GM23338 (cell line): ENCODE results near the gene IQCE. TPM values are rescaled to one million over a fixed set of nuclear protein-coding genes. Genes with fewer than 3 reads are reported as not detected.

ENCODE experiments used
- ATAC-seq: fragments of 200-7000 bp; cut with Tn5 transposase; 3 replicates; pipeline ENCODE4 v1.9.1; 2020
- DNase-seq: peaks from one replicate; pipeline ENCODE4 v3.0.0-alpha.2; 2015; ENCODE audit warnings: low spot score
- H2AFZ ChIP-seq: fragments of 200-600 bp; sonication (generic); 2 replicates; pipeline ENCODE4 v1.8.0; 2016; ENCODE audit warnings: antibody characterized with exemption, mild to moderate bottlenecking, moderate library complexity
- H3F3A ChIP-seq: fragments of 200-600 bp; sonication (generic); replicated peaks from 2 replicates; pipeline ENCODE4 v1.8.0; 2017; ENCODE audit warnings: antibody characterized with exemption, mixed run types, low read depth
- H3K27ac ChIP-seq: fragments of 200-600 bp; sonication (generic); 2 replicates; pipeline ENCODE4 v1.6.1; 2016; ENCODE audit warnings: low read depth
- H3K27me3 ChIP-seq: fragments of 200-600 bp; sonication (generic); 2 replicates; pipeline ENCODE4 v1.8.0; 2016; ENCODE audit warnings: mild to moderate bottlenecking, mixed run types, moderate library complexity; ENCODE audit not compliant: insufficient read depth
- H3K36me3 ChIP-seq: fragments of 200-600 bp; sonication (generic); 2 replicates; pipeline ENCODE4 v1.8.0; 2016; ENCODE audit warnings: mild to moderate bottlenecking; ENCODE audit not compliant: insufficient read depth
- H3K4me1 ChIP-seq: fragments of 200-600 bp; sonication (generic); 2 replicates; pipeline ENCODE4 v1.8.0; 2016; ENCODE audit warnings: mild to moderate bottlenecking, moderate library complexity; ENCODE audit not compliant: insufficient read depth
- H3K4me2 ChIP-seq: fragments of 200-600 bp; sonication (generic); 2 replicates; pipeline ENCODE4 v1.7.1; 2017; ENCODE audit warnings: mixed run types
- H3K4me3 ChIP-seq: fragments of 200-600 bp; sonication (generic); 2 replicates; pipeline ENCODE4 v1.6.1; 2016; ENCODE audit warnings: mixed run types
- H3K79me2 ChIP-seq: fragments of 200-600 bp; sonication (generic); replicated peaks from 2 replicates; pipeline ENCODE4 v1.8.0; 2017; ENCODE audit warnings: mild to moderate bottlenecking; ENCODE audit not compliant: insufficient read depth
- H3K9me2 ChIP-seq: fragments of 200-600 bp; sonication (generic); 2 replicates; pipeline ENCODE4 v1.8.0; 2017; ENCODE audit not compliant: insufficient read depth
- H4K20me1 ChIP-seq: fragments of 200-600 bp; sonication (generic); replicated peaks from 2 replicates; pipeline ENCODE4 v1.8.0; 2017; ENCODE audit warnings: mild to moderate bottlenecking; ENCODE audit not compliant: insufficient read depth
- H3K27ac Mint-ChIP-seq: 2 replicates; pipeline ENCODE4 v1.8.0; 2020; ENCODE audit warnings: inconsistent platforms, mild to moderate bottlenecking, moderate library complexity, mixed read lengths
- H3K27me3 Mint-ChIP-seq: 3 replicates; pipeline ENCODE4 v1.8.0; 2022; ENCODE audit warnings: low read depth, mild to moderate bottlenecking, moderate library complexity, mixed read lengths, inconsistent platforms; ENCODE audit not compliant: insufficient read depth, poor library complexity
- H3K36me3 Mint-ChIP-seq: 3 replicates; pipeline ENCODE4 v1.8.0; 2021; ENCODE audit warnings: low read depth, mild to moderate bottlenecking, inconsistent platforms, moderate library complexity, mixed read lengths
- H3K4me1 Mint-ChIP-seq: 3 replicates; pipeline ENCODE4 v1.8.0; 2020; ENCODE audit warnings: mild to moderate bottlenecking, inconsistent platforms, mixed read lengths
- H3K4me3 Mint-ChIP-seq: 3 replicates; pipeline ENCODE4 v1.8.0; 2021; ENCODE audit warnings: moderate library complexity, mild to moderate bottlenecking, inconsistent platforms, mixed read lengths
- H3K9me3 Mint-ChIP-seq: 3 replicates; pipeline ENCODE4 v1.8.0; 2020; ENCODE audit warnings: moderate library complexity, mild to moderate bottlenecking, inconsistent platforms, mixed read lengths
- CTCF ChIP-seq, 2 experiments: fragments of 200-600 bp in 1 of 2; sonication (generic) in 1 of 2; conservative IDR thresholded peaks; 2 replicates each; pipeline versions ENCODE4 v1.5.1 to v1.6.1; 2016 to 2017; ENCODE audit warnings: antibody characterized with exemption in 2 of 2, low read depth in 2 of 2, mild to moderate bottlenecking in 2 of 2, moderate library complexity in 1 of 2
- EZH2 ChIP-seq: fragments of 200-600 bp; sonication (generic); IDR thresholded peaks from one replicate; pipeline ENCODE4 v1.8.0; 2017; ENCODE audit warnings: antibody characterized with exemption, mild to moderate bottlenecking, low read depth; ENCODE audit not compliant: unreplicated experiment
- JUNB ChIP-seq: IDR thresholded peaks from one replicate; pipeline ENCODE4 v1.6.1; 2016; ENCODE audit warnings: antibody characterized with exemption; ENCODE audit not compliant: unreplicated experiment
- REST ChIP-seq: IDR thresholded peaks from one replicate; pipeline ENCODE4 v1.6.1; 2018; ENCODE audit warnings: antibody characterized with exemption; ENCODE audit not compliant: unreplicated experiment
- STAT1 ChIP-seq: IDR thresholded peaks from one replicate; pipeline ENCODE4 v1.6.1; 2016; ENCODE audit warnings: antibody characterized with exemption; ENCODE audit not compliant: unreplicated experiment
- ZNF462 ChIP-seq: fragments of 250-450 bp; sonication (Bioruptor Pico); IDR thresholded peaks from 2 replicates; pipeline ENCODE4 v1.5.0; 2020; ENCODE audit warnings: mild to moderate bottlenecking, moderate library complexity
- polyA plus RNA-seq: library from polyadenylated mRNA; unstranded; fragments of >200 nt; fragmentation: Nextera tagmentation; extraction: Ambion mirVana; gene quantifications from 2 replicates; pipeline ENCODE4 v1.2.1, GENCODE V29; 2016
- total RNA-seq: library from RNA; depleted of rRNA; stranded (reverse); fragments of >200 nt; shearing (Covaris generic); gene quantifications from 2 replicates; pipeline ENCODE4 v1.2.3, GENCODE V29; 2014

The IQCE gene
- total and polyA plus RNA-seq, 2 experiments from 2014 or later = 5.0 to 7.7 TPM

DNA sequence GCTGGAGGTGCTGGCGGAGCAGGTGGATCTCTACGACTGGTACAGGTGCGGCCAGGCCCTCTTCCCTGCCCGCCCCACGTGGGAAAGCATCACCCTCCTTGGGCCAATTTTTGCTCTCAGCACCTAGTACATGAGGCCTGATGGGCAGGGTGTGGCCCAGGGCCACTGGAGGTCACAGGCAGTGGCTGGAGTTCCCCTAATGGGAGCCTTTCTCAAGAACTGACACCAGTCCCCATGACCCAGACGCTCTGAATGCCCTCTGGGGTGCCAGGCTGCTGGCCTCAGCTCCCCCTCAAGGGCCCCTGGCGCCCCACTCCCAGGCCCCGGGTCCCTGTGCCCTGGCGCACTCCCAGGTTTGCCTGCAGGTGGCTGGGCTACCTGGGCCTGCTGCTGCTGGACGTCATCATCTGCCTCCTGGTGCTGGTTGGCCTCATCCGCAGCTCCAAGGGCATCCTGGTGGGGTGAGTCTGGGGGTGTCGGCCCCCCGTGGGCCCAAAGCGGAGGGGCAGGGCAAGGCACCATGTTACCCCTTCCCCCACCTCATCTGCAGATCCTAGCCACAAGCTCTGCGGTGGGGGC is 88.9 kb downstream of the IQCE start:
- Mint-ChIP-seq H3K36me3 (peaks cover 28% of the 10 kb centered on the region), H3K27me3 (peaks cover 26% of the 10 kb centered on the region), H3K27ac (no peak overlapping the region), H3K9me3 (no peaks in the 10 kb centered on the region), H3K4me1 (peaks cover 24% of the 10 kb centered on the region), H3K4me3 (no peak overlapping the region)
- Histone ChIP-seq H2AFZ (no peak overlapping the region), H4K20me1 (no peaks in the 10 kb centered on the region; the same call in 1 of the 2 replicates), H3K27ac (no peak overlapping the region), H3F3A (0 out of 2 replicates have a peak, but pooled peaks cover 7% of the 10 kb centered on the region), H3K4me2 (no peak overlapping the region), H3K4me3 (no peak overlapping the region), H3K4me1 (peaks cover 30% of the 10 kb centered on the region), H3K36me3 (peaks cover 3% of the 10 kb centered on the region; the same call in 1 of the 2 replicates), H3K79me2 (peaks cover 18% of the 10 kb centered on the region), H3K27me3 (no peaks in the 10 kb centered on the region), H3K9me2 (no peaks in the 10 kb centered on the region)
- ATAC-seq (no peak), DNase-seq (no peak)
- TF ChIP-seq JUNB (no peak), CTCF (conservative IDR thresholded peaks at IDR 0.05; ENCODE audit: low read depth in 2 of 2) (no peak), STAT1 (no peak), REST (no peak), EZH2 (no peak), ZNF462 (CRISPR knock-in tag) (no peak)
